ENCODE measurements around the gene FYCO1. TPM values are rescaled to one million over a fixed set of nuclear protein-coding genes. Genes with fewer than 3 reads are reported as not detected.

The FYCO1 gene
- total RNA-seq, 2 donors from 2014 or later = 67.4 to 99.0 TPM

- DNase-seq (ENCODE audit: low spot score) = no peak
- intact Hi-C loops (cut with DNase I) = loop anchor here in 1 of 2 donors (10.0 kb wide), 1 partner anchor 137 kb away; no protein-coding TSS in a partner anchor
Measured at GRCh38 chr3:45911511-45912226, 84.0 kb downstream of the FYCO1 start.

- DNase-seq (ENCODE audit: low spot score) = no peak
- intact Hi-C loops (cut with DNase I) = loop anchor here in 1 of 2 donors (10.0 kb wide), 1 partner anchor 136 kb away; no protein-coding TSS in a partner anchor
Measured at GRCh38 chr3:45910892-45911291, 84.7 kb downstream of the FYCO1 start.

GRCh38 chr3:45909542-45909941 lies 86.1 kb downstream of the FYCO1 start:
- intact Hi-C loops (cut with DNase I) = loop anchor here in 1 of 2 donors (10.0 kb wide), 1 partner anchor 145 kb away; no protein-coding TSS in a partner anchor
- no peak for DNase-seq (ENCODE audit: low spot score)

GRCh38 chr3:45908761-45909160 lies 86.9 kb downstream of the FYCO1 start:
- no peak for DNase-seq (ENCODE audit: low spot score)
- intact Hi-C loops (cut with DNase I) = loop anchor here in 1 of 2 donors (10.0 kb wide), 1 partner anchor 144 kb away; no protein-coding TSS in a partner anchor

GRCh38 chr3:45907769-45908705 lies 87.6 kb downstream of the FYCO1 start:
- DNase-seq (ENCODE audit: low spot score) = no peak
- intact Hi-C loops (cut with DNase I) = loop anchor here in 1 of 2 donors (10.0 kb wide), 1 partner anchor 143 kb away; no protein-coding TSS in a partner anchor

- intact Hi-C loops (cut with DNase I) = loop anchor here in 1 of 2 donors (10.0 kb wide), 1 partner anchor 142 kb away; no protein-coding TSS in a partner anchor
- DNase-seq (ENCODE audit: low spot score) = no peak
Measured at GRCh38 chr3:45906681-45907407, 88.8 kb downstream of the FYCO1 start.

- intact Hi-C loops (cut with DNase I) = loop anchor here in 1 of 2 donors (10.0 kb wide), 1 partner anchor 141 kb away; no protein-coding TSS in a partner anchor
Measured at GRCh38 chr3:45905755-45906154, 89.9 kb downstream of the FYCO1 start.

GRCh38 chr3:45904931-45905330 lies 90.7 kb downstream of the FYCO1 start:
- intact Hi-C loops (cut with DNase I) = loop anchor here in 1 of 2 donors (10.0 kb wide), 1 partner anchor 140 kb away; no protein-coding TSS in a partner anchor
- no peak for DNase-seq (ENCODE audit: low spot score)

More at GRCh38 chr3:45905755-45906154, 89.9 kb downstream of the FYCO1 start:
- no peak for DNase-seq (ENCODE audit: low spot score)

GRCh38 chr3:45896956-45897355 lies 98.7 kb downstream of the FYCO1 start:
- no peak for DNase-seq (ENCODE audit: low spot score)
- intact Hi-C loops (cut with DNase I) = no loop called here

GRCh38 chr3:45895686-45896468 lies 99.7 kb downstream of the FYCO1 start:
- no peak for DNase-seq (ENCODE audit: low spot score)
- intact Hi-C loops (cut with DNase I) = no loop called here

GRCh38 chr3:45894015-45894414 lies 101.6 kb downstream of the FYCO1 start:
- no peak for DNase-seq (ENCODE audit: low spot score)
- intact Hi-C loops (cut with DNase I) = no loop called here

GRCh38 chr3:45892161-45892560 lies 103.5 kb downstream of the FYCO1 start:
- no peak for DNase-seq (ENCODE audit: low spot score)
- intact Hi-C loops (cut with DNase I) = no loop called here

GRCh38 chr3:45890405-45890804 lies 105.2 kb downstream of the FYCO1 start:
- intact Hi-C loops (cut with DNase I) = no loop called here
- DNase-seq (ENCODE audit: low spot score) = no peak

GRCh38 chr3:45889337-45889736 lies 106.3 kb downstream of the FYCO1 start:
- no peak for DNase-seq (ENCODE audit: low spot score)
- intact Hi-C loops (cut with DNase I) = no loop called here

- intact Hi-C loops (cut with DNase I) = no loop called here
- DNase-seq (ENCODE audit: low spot score) = no peak
Measured at GRCh38 chr3:45887759-45888511, 107.7 kb downstream of the FYCO1 start.

GRCh38 chr3:45887285-45887684 lies 108.3 kb downstream of the FYCO1 start:
- intact Hi-C loops (cut with DNase I) = no loop called here
- no peak for DNase-seq (ENCODE audit: low spot score)

- no peak for DNase-seq (ENCODE audit: low spot score)
- intact Hi-C loops (cut with DNase I) = no loop called here
Measured at GRCh38 chr3:45885979-45886705, 109.5 kb downstream of the FYCO1 start, which contains the start of gene CCR9. Gene CCR9 (plus strand): TSS chr3:45886543. CDS start chr3:45894934, 8,391 bp downstream.

All from posterior vena cava (tissue), 2 donors.